ENCODE results near the gene THSD7B.

The THSD7B gene

DNA sequence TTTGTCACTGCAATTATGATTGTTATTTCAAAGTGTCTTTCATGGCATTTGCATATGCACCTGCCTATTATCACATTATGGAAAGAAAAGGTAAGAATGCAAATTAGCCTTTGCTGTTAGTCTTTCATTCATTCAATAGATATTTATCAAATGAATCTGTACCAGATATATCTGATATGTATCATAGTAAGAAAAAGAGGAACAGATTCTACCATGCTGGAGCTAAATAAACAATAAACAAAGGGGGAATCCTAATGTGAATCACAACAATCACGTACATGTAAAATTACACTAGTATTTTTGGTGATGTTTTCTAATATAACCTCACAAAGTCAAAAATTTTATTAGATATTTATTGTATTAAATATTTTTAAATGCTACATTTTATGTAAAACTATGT lies 446.4 kb downstream of the THSD7B start:
- Histone ChIP-seq H3K4me1 (ENCODE audit: control insufficient read depth, insufficient read depth, low read length) (peaks cover 29% of the 10 kb centered on the region), H3K27ac (ENCODE audit: low read depth, low read length) (no peak overlapping the region), H3K9ac (ENCODE audit: low read depth, low read length) (no peak overlapping the region), H3K9me3 (ENCODE audit: control insufficient read depth, insufficient read depth, low read length) (no peaks in the 10 kb centered on the region), H3K36me3 (ENCODE audit: control insufficient read depth, insufficient read depth, low read length) (no peaks in the 10 kb centered on the region), H3K27me3 (ENCODE audit: control insufficient read depth, insufficient read depth, low read length) (no peaks in the 10 kb centered on the region), H3K4me3 (ENCODE audit: low read depth, low read length) (no peak overlapping the region)

DNA sequence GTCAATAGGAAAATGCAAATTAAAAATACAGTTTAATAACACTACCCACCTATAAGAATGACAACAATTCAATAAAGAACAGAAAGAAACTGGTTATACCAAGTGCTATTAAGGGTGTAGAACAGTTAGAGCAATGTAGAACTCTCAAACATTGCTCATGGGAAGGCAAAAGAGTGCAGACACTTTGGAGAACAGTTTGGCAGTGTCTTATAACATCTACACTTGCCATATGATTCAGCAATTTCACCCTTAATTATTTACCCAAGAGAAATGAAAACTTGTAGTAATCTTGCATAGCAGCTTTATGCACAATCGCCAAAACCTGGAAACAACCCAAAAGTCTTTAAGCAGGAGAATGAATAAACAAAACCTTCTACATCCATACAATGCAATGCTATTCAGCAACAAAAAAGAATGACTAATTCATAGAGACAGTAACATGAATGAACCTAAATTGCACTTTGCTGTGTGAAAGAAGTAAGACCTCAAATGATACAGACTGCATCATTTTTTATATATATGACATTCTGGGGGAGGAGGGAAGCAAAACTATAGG lies 455.2 kb downstream of the THSD7B start:
- Histone ChIP-seq H3K9me3 (ENCODE audit: control insufficient read depth, insufficient read depth, low read length) (no peaks in the 10 kb centered on the region), H3K27ac (ENCODE audit: low read depth, low read length) (no peak overlapping the region), H3K27me3 (ENCODE audit: control insufficient read depth, insufficient read depth, low read length) (no peaks in the 10 kb centered on the region), H3K36me3 (ENCODE audit: control insufficient read depth, insufficient read depth, low read length) (no peaks in the 10 kb centered on the region), H3K9ac (ENCODE audit: low read depth, low read length) (no peak overlapping the region), H3K4me1 (ENCODE audit: control insufficient read depth, insufficient read depth, low read length) (peaks cover 10% of the 10 kb centered on the region), H3K4me3 (ENCODE audit: low read depth, low read length) (no peak overlapping the region)

DNA sequence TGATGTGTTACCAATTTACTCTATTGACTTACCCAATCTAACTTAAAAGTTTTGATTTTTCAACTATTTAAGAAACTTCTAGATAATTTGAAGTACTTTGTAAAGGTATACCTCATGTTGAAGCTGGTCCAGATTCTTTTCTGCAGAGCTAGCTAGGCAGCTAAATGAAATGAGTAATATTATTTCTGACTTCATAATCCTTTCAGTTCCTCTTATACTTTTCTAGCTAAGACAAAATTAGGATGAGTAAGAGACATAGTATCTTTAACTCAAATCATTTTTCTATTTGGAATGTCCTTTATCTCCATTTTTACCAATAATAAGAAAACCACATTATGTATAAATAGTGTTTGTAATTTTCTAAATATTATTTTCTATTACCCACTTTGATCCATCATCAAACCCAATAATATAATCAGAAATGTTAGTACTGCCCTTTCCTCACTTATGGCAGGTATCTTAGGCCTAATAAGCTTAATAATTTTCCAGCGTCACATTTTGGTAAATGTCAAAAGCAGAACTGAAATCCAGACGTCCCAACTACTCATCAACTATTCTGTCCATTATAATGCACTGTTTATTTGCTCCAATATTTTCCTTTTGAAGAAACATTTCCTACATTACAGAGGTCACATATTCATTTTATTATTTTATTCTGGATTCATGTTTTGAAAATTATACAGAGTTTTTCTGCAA lies 456.6 kb downstream of the THSD7B start:
- Histone ChIP-seq H3K9ac (ENCODE audit: low read depth, low read length) (no peak overlapping the region), H3K36me3 (ENCODE audit: control insufficient read depth, insufficient read depth, low read length) (no peaks in the 10 kb centered on the region), H3K4me1 (ENCODE audit: control insufficient read depth, insufficient read depth, low read length) (peaks cover 10% of the 10 kb centered on the region), H3K27ac (ENCODE audit: low read depth, low read length) (no peak overlapping the region), H3K9me3 (ENCODE audit: control insufficient read depth, insufficient read depth, low read length) (no peaks in the 10 kb centered on the region), H3K27me3 (ENCODE audit: control insufficient read depth, insufficient read depth, low read length) (no peaks in the 10 kb centered on the region), H3K4me3 (ENCODE audit: low read depth, low read length) (no peak overlapping the region)

DNA sequence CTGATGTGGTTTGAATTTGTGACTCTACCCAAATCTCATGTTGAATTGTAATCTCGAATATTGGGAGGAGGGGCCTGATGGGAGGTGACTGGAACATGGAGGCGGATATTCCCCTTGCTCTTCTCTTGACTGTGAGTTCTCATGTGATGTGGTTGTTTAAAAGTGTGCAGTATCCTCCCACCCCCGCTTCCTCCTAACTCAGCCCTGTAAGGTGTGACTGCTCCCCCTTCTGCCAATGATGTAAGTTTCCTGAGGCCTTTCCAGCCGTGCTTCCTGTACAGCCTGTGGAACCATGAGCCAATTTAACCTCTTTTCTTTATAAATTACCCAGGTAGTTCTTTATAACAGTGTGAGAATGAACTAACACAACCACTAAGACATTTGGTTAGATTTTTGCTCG lies 458.4 kb downstream of the THSD7B start:
- Histone ChIP-seq H3K27me3 (ENCODE audit: control insufficient read depth, insufficient read depth, low read length) (no peaks in the 10 kb centered on the region), H3K36me3 (ENCODE audit: control insufficient read depth, insufficient read depth, low read length) (no peaks in the 10 kb centered on the region), H3K9ac (ENCODE audit: low read depth, low read length) (no peak overlapping the region), H3K4me1 (ENCODE audit: control insufficient read depth, insufficient read depth, low read length) (peaks cover 10% of the 10 kb centered on the region), H3K9me3 (ENCODE audit: control insufficient read depth, insufficient read depth, low read length) (no peaks in the 10 kb centered on the region), H3K27ac (ENCODE audit: low read depth, low read length) (no peak overlapping the region), H3K4me3 (ENCODE audit: low read depth, low read length) (no peak overlapping the region)

GRCh38 chr2:137228566-137228965 lies 463.2 kb downstream of the THSD7B start:
- no peaks in the 10 kb centered on the region for H3K4me1 ChIP-seq (ENCODE audit: control insufficient read depth, insufficient read depth, low read length)
- H3K9ac ChIP-seq (ENCODE audit: low read depth, low read length) = no peak overlapping the region
- no peaks in the 10 kb centered on the region for H3K36me3 ChIP-seq (ENCODE audit: control insufficient read depth, insufficient read depth, low read length)
- no peaks in the 10 kb centered on the region for H3K27me3 ChIP-seq (ENCODE audit: control insufficient read depth, insufficient read depth, low read length)
- H3K27ac ChIP-seq (ENCODE audit: low read depth, low read length) = no peak overlapping the region
- H3K9me3 ChIP-seq (ENCODE audit: control insufficient read depth, insufficient read depth, low read length) = no peaks in the 10 kb centered on the region
- H3K4me3 ChIP-seq (ENCODE audit: low read depth, low read length) = no peak overlapping the region

DNA sequence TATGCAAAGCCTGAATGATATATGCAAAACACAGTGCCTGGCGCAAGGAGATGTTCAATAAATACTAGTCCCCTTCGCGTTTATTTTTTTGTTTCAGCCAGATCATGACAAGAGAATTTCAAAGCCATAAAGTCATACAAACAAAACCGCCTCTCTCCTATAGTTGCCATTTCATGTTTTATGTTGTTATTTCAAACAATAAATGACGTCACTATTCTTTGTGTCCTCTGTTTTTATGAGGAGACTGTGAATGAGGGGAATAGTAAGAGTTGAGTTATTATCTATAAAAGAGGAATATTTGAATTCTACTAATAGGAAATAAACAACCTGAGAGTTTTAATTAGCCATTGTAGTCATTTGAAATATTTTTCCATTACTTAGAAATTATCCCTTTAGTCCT lies 464.5 kb downstream of the THSD7B start:
- no peak overlapping the region for H3K4me3 ChIP-seq (ENCODE audit: low read depth, low read length)
- no peaks in the 10 kb centered on the region for H3K27me3 ChIP-seq (ENCODE audit: control insufficient read depth, insufficient read depth, low read length)
- H3K9ac ChIP-seq (ENCODE audit: low read depth, low read length) = no peak overlapping the region
- no peaks in the 10 kb centered on the region for H3K9me3 ChIP-seq (ENCODE audit: control insufficient read depth, insufficient read depth, low read length)
- no peak overlapping the region for H3K27ac ChIP-seq (ENCODE audit: low read depth, low read length)
- H3K4me1 ChIP-seq (ENCODE audit: control insufficient read depth, insufficient read depth, low read length) = no peaks in the 10 kb centered on the region
- no peaks in the 10 kb centered on the region for H3K36me3 ChIP-seq (ENCODE audit: control insufficient read depth, insufficient read depth, low read length)

GRCh38 chr2:137231628-137232027 lies 466.3 kb downstream of the THSD7B start:
- H3K27me3 ChIP-seq (ENCODE audit: control insufficient read depth, insufficient read depth, low read length) = no peaks in the 10 kb centered on the region
- H3K4me1 ChIP-seq (ENCODE audit: control insufficient read depth, insufficient read depth, low read length) = no peaks in the 10 kb centered on the region
- H3K9me3 ChIP-seq (ENCODE audit: control insufficient read depth, insufficient read depth, low read length) = no peaks in the 10 kb centered on the region
- no peak overlapping the region for H3K9ac ChIP-seq (ENCODE audit: low read depth, low read length)
- H3K4me3 ChIP-seq (ENCODE audit: low read depth, low read length) = no peak overlapping the region
- no peaks in the 10 kb centered on the region for H3K36me3 ChIP-seq (ENCODE audit: control insufficient read depth, insufficient read depth, low read length)
- H3K27ac ChIP-seq (ENCODE audit: low read depth, low read length) = no peak overlapping the region

DNA sequence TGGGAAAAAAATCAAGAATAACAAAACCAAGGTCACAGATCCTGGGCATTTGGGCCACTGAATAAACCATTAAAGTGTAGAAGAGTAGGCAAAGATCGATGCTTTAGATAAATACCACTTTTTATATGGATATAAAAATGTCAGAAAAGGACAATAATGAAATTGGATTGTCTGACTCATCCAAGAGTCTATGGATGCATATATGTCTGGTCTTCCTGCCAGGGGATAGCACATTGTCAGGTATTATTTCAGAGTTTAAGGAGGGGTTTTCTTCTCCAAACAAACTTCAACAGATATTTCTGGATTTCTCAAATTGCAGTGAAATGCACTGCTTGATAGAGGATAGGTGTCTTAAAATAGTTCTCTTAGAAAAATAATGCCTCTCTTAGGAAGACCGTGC lies 466.7 kb downstream of the THSD7B start:
- Histone ChIP-seq H3K36me3 (ENCODE audit: control insufficient read depth, insufficient read depth, low read length) (no peaks in the 10 kb centered on the region), H3K4me1 (ENCODE audit: control insufficient read depth, insufficient read depth, low read length) (no peaks in the 10 kb centered on the region), H3K27me3 (ENCODE audit: control insufficient read depth, insufficient read depth, low read length) (no peaks in the 10 kb centered on the region), H3K9me3 (ENCODE audit: control insufficient read depth, insufficient read depth, low read length) (no peaks in the 10 kb centered on the region), H3K4me3 (ENCODE audit: low read depth, low read length) (no peak overlapping the region), H3K9ac (ENCODE audit: low read depth, low read length) (no peak overlapping the region), H3K27ac (ENCODE audit: low read depth, low read length) (no peak overlapping the region)

DNA sequence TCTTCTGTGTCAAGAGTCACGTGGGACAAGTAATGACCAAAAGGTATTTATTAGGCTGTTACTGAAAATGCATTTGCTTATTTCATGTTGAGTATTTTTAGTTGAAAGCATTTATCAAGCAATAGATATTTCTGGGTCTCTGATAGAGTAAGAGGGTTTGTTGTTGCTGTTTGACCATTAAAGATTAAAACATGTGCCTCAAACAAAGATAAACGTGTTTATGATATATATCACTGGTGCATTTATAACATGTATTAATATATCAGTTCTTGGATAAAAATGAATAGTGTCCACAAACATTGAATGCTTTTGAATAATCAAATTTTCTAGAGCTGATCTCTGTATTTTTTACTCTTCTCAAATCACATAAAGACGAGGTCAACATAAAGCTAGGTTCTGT lies 467.7 kb downstream of the THSD7B start:
- Histone ChIP-seq H3K9me3 (ENCODE audit: control insufficient read depth, insufficient read depth, low read length) (no peaks in the 10 kb centered on the region), H3K4me3 (ENCODE audit: low read depth, low read length) (no peak overlapping the region), H3K27ac (ENCODE audit: low read depth, low read length) (no peak overlapping the region), H3K9ac (ENCODE audit: low read depth, low read length) (no peak overlapping the region), H3K36me3 (ENCODE audit: control insufficient read depth, insufficient read depth, low read length) (no peaks in the 10 kb centered on the region), H3K4me1 (ENCODE audit: control insufficient read depth, insufficient read depth, low read length) (no peaks in the 10 kb centered on the region), H3K27me3 (ENCODE audit: control insufficient read depth, insufficient read depth, low read length) (no peaks in the 10 kb centered on the region)

GRCh38 chr2:137237055-137237454 lies 471.7 kb downstream of the THSD7B start:
- no peak overlapping the region for H3K4me3 ChIP-seq (ENCODE audit: low read depth, low read length)
- no peak overlapping the region for H3K9ac ChIP-seq (ENCODE audit: low read depth, low read length)
- no peak overlapping the region for H3K27ac ChIP-seq (ENCODE audit: low read depth, low read length)
- no peaks in the 10 kb centered on the region for H3K36me3 ChIP-seq (ENCODE audit: control insufficient read depth, insufficient read depth, low read length)
- no peaks in the 10 kb centered on the region for H3K9me3 ChIP-seq (ENCODE audit: control insufficient read depth, insufficient read depth, low read length)
- H3K27me3 ChIP-seq (ENCODE audit: control insufficient read depth, insufficient read depth, low read length) = no peaks in the 10 kb centered on the region
- no peaks in the 10 kb centered on the region for H3K4me1 ChIP-seq (ENCODE audit: control insufficient read depth, insufficient read depth, low read length)

DNA sequence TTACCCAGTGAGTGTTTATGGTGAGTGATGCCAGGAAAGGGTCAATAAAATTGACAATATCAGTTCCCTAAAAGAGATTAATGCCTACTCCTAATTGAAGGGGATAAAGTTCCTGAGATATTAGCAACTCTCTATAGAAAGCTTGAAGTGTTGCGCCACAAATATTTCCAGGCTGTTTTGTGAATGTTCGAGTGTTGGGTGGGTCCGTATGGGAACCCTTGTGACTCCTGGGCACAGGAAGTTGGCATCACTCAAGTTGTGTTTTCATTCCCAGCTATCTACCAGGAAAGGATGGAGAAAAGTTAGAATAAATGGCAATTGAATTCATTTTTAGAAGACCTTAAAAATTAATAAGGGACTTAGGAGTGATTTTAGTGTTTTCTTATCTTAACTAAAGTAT lies 472.7 kb downstream of the THSD7B start:
- H3K27me3 ChIP-seq (ENCODE audit: control insufficient read depth, insufficient read depth, low read length) = no peaks in the 10 kb centered on the region
- H3K9ac ChIP-seq (ENCODE audit: low read depth, low read length) = no peak overlapping the region
- H3K9me3 ChIP-seq (ENCODE audit: control insufficient read depth, insufficient read depth, low read length) = no peaks in the 10 kb centered on the region
- no peak overlapping the region for H3K27ac ChIP-seq (ENCODE audit: low read depth, low read length)
- no peaks in the 10 kb centered on the region for H3K4me1 ChIP-seq (ENCODE audit: control insufficient read depth, insufficient read depth, low read length)
- H3K36me3 ChIP-seq (ENCODE audit: control insufficient read depth, insufficient read depth, low read length) = no peaks in the 10 kb centered on the region
- H3K4me3 ChIP-seq (ENCODE audit: low read depth, low read length) = no peak overlapping the region
